ENCODE measurements around the gene FJX1.

FJX1 gene

DNA sequence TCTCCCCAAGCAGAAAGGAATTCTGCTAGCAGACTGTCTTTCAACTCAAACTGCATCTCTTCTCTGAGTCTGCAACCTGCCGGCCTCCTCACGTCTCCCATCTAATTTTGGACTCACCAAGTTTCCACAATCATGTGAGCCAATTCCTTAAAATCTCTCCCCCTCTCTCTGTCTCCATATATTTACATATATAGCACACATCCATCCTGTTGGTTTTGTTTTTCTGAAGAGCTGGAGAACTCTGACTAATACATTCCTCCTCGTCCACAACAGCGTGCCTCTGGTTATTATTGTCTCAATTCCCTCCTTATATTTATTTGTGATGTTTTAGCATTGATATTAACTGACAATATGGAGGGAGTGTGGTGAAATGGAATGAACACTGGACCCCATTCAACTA, 29.6 kb upstream of the FJX1 start:
- Histone ChIP-seq H3K27me3 (ENCODE audit: control insufficient read depth, insufficient read depth, low read length) (no peaks in the 10 kb centered on the region), H3K36me3 (ENCODE audit: insufficient read depth, low read length) (no peaks in the 10 kb centered on the region), H3K4me1 (ENCODE audit: control insufficient read depth, insufficient read depth, low read length) (peaks cover 58% of the 10 kb centered on the region), H3K9me3 (replicated peaks; ENCODE audit: low read length) (no peaks in the 10 kb centered on the region), H3K4me3 (ENCODE audit: low read length) (no peak overlapping the region), H3K4me2 (ENCODE audit: low read length) (peak overlapping the region; percentile 32), H3K9ac (ENCODE audit: low read depth, low read length) (peak overlapping the region; percentile 1)

DNA sequence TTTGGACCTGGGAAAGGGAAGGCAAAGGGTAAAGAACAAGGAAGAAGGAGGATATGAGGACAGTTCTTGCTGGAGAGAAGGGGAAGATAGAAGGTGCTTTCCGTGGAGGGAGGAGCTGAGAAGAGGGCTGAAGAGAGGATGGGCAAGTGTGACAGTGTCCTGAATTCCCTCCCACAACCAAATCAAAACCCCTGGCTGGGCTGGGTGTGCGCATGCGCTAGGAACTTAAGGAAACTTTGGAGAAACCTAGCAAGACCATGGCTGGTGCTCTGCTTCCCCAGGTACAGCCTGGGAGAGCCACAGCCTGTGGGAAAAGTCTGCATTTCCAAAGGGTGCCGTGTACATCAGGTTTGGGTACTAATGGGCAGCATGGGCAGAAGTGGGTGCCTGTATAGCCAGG, 29.0 kb upstream of the FJX1 start:
- H3K36me3 ChIP-seq (ENCODE audit: insufficient read depth, low read length): no peaks in the 10 kb centered on the region
- H3K9ac ChIP-seq (ENCODE audit: low read depth, low read length): no peak overlapping the region
- no peaks in the 10 kb centered on the region for H3K27me3 ChIP-seq (ENCODE audit: control insufficient read depth, insufficient read depth, low read length)
- H3K9me3 ChIP-seq (replicated peaks; ENCODE audit: low read length): no peaks in the 10 kb centered on the region
- H3K4me1 ChIP-seq (ENCODE audit: control insufficient read depth, insufficient read depth, low read length): peaks cover 54% of the 10 kb centered on the region
- no peak overlapping the region for H3K4me3 ChIP-seq (ENCODE audit: low read length)
- H3K4me2 ChIP-seq (ENCODE audit: low read length): peak overlapping the region; percentile 6

DNA sequence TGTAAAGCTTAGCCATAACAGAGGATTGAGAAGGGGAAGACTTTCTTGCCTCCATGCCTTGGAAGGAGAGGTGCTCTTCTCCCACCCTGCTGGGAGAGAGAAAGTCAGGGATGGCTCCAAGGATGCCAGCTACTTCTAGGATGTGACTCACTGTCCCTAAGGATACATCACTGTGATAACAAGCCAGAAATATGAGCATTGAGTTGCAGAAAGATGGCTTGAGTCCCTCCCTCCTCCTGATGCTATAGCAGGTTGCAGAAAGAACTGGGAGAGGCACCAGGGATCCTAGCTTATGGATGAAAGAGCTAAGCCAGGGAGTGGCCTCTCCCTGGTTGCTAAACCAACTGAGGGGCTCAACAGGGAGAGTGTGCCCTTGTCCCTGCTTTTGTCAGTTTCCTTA, 27.8 kb upstream of the FJX1 start:
- no peaks in the 10 kb centered on the region for H3K27me3 ChIP-seq (ENCODE audit: control insufficient read depth, insufficient read depth, low read length)
- no peak overlapping the region for H3K4me3 ChIP-seq (ENCODE audit: low read length)
- H3K4me1 ChIP-seq (ENCODE audit: control insufficient read depth, insufficient read depth, low read length): peaks cover 44% of the 10 kb centered on the region
- H3K9ac ChIP-seq (ENCODE audit: low read depth, low read length): no peak overlapping the region
- H3K9me3 ChIP-seq (replicated peaks; ENCODE audit: low read length): no peaks in the 10 kb centered on the region
- H3K36me3 ChIP-seq (ENCODE audit: insufficient read depth, low read length): no peaks in the 10 kb centered on the region
- no peak overlapping the region for H3K4me2 ChIP-seq (ENCODE audit: low read length)

GRCh38 chr11:35593143-35593542, 25.1 kb upstream of the FJX1 start:
- Histone ChIP-seq H3K4me3 (ENCODE audit: low read length) (no peak overlapping the region), H3K9me3 (replicated peaks; ENCODE audit: low read length) (no peaks in the 10 kb centered on the region), H3K4me2 (ENCODE audit: low read length) (no peak overlapping the region), H3K9ac (ENCODE audit: low read depth, low read length) (no peak overlapping the region), H3K4me1 (ENCODE audit: control insufficient read depth, insufficient read depth, low read length) (peaks cover 35% of the 10 kb centered on the region), H3K36me3 (ENCODE audit: insufficient read depth, low read length) (no peaks in the 10 kb centered on the region), H3K27me3 (ENCODE audit: control insufficient read depth, insufficient read depth, low read length) (no peaks in the 10 kb centered on the region)

DNA sequence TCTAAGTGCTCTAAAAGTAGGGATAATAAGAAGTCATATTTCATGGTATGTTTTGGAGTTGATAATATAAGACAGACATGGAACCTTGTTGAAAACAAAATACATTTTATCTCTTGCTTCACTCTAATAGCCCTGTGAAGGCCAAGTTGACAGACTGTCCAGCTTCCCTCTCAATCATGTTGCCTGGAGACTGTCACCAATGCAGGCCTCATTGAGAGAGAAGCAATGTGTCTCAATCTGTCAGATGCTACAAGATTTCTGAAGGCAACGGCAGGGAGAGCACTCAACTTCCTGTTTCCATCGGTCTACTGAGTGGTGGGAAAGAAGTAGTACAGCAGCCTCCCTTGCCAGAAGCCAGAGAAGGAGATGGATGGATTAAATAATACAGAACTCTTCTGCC, 23.6 kb upstream of the FJX1 start:
- H3K4me3 ChIP-seq (ENCODE audit: low read length): no peak overlapping the region
- no peak overlapping the region for H3K9ac ChIP-seq (ENCODE audit: low read depth, low read length)
- no peaks in the 10 kb centered on the region for H3K9me3 ChIP-seq (replicated peaks; ENCODE audit: low read length)
- no peaks in the 10 kb centered on the region for H3K27me3 ChIP-seq (ENCODE audit: control insufficient read depth, insufficient read depth, low read length)
- H3K4me1 ChIP-seq (ENCODE audit: control insufficient read depth, insufficient read depth, low read length): peaks cover 23% of the 10 kb centered on the region
- H3K4me2 ChIP-seq (ENCODE audit: low read length): no peak overlapping the region
- no peaks in the 10 kb centered on the region for H3K36me3 ChIP-seq (ENCODE audit: insufficient read depth, low read length)

DNA sequence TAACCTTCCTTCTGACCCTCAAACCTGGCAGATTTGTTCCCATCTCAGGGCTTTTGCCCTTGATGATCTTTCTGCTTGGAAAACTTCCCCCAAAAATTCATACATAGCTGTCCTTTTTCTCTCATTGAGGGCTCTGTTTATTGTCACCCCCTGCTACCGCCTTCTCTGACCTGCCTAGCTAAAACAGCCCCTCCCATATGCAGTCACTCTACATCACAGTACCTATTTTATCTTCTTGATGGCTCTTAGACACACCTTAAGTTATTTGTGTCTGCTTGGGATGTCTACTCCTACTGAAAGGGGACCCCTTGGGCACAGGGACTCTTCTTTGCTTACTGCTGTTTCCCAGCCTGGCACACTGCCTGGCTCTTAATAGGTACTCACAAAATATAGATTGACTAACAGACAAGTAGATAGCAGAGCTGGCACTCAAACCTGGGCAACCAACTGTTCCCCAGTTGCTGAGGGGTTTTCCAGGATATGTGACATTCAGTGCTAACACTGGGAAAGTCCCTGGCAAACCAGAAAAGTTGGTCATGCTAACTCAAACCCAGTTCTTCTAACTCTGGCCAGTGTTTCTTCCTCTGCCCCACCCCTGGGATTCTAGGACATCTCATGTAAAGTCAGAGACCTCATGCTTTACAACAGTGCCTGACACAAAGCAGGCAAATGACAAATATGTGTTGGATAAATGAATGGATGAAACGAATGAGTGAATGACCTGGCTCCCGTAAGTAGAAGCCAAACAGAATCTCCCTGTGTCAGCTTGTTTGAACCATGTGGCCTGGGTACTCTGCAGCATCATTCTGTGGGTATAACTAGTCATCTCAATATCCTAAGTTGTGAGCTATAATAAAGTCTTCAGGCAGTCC, 19.8 kb upstream of the FJX1 start:
- no peak overlapping the region for H3K4me3 ChIP-seq (ENCODE audit: low read length)
- peaks cover 8% of the 10 kb centered on the region for H3K4me1 ChIP-seq (ENCODE audit: control insufficient read depth, insufficient read depth, low read length)
- no peak overlapping the region for H3K4me2 ChIP-seq (ENCODE audit: low read length)
- H3K36me3 ChIP-seq (ENCODE audit: insufficient read depth, low read length): no peaks in the 10 kb centered on the region
- H3K9me3 ChIP-seq (replicated peaks; ENCODE audit: low read length): no peaks in the 10 kb centered on the region
- no peak overlapping the region for H3K9ac ChIP-seq (ENCODE audit: low read depth, low read length)
- H3K27me3 ChIP-seq (ENCODE audit: control insufficient read depth, insufficient read depth, low read length): no peaks in the 10 kb centered on the region

DNA sequence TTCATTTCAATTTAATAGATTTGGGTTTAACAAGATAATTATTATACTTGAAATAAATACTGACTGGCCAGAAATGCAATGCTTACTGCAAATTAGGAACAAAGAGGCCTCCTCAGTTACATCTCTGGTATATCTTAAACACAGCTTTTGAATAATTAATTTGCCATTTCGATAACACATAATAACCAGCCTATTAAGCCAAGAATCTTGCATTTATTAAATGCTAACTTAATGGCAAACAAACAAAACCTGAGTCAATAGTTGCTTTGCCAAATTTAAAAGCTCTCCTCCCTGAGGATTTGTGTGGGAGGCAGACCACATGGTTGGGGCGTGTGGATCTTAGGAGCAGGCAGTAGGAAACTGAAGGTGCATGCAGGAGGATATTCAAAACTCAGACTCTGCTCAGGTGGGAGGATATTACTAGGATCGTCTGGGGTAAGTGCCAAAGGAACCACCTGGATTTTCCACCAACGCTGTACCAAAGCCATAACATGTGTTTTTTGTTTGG, 17.9 kb upstream of the FJX1 start:
- Histone ChIP-seq H3K27me3 (ENCODE audit: control insufficient read depth, insufficient read depth, low read length) (no peaks in the 10 kb centered on the region), H3K4me2 (ENCODE audit: low read length) (no peak overlapping the region), H3K36me3 (ENCODE audit: insufficient read depth, low read length) (no peaks in the 10 kb centered on the region), H3K9me3 (replicated peaks; ENCODE audit: low read length) (no peaks in the 10 kb centered on the region), H3K4me3 (ENCODE audit: low read length) (no peak overlapping the region), H3K9ac (ENCODE audit: low read depth, low read length) (no peak overlapping the region), H3K4me1 (ENCODE audit: control insufficient read depth, insufficient read depth, low read length) (peaks cover 7% of the 10 kb centered on the region)

- Histone ChIP-seq H3K4me2 (ENCODE audit: low read length) (no peak overlapping the region), H3K9ac (ENCODE audit: low read depth, low read length) (no peak overlapping the region), H3K4me1 (ENCODE audit: control insufficient read depth, insufficient read depth, low read length) (peaks cover 14% of the 10 kb centered on the region), H3K9me3 (replicated peaks; ENCODE audit: low read length) (no peaks in the 10 kb centered on the region), H3K36me3 (ENCODE audit: insufficient read depth, low read length) (no peaks in the 10 kb centered on the region), H3K4me3 (ENCODE audit: low read length) (no peak overlapping the region), H3K27me3 (ENCODE audit: control insufficient read depth, insufficient read depth, low read length) (no peaks in the 10 kb centered on the region)
These were observed 16.0 kb upstream of the FJX1 start for GRCh38 chr11:35602160-35602793.

GRCh38 chr11:35602979-35603378, 15.3 kb upstream of the FJX1 start:
- Histone ChIP-seq H3K9me3 (replicated peaks; ENCODE audit: low read length) (no peaks in the 10 kb centered on the region), H3K27me3 (ENCODE audit: control insufficient read depth, insufficient read depth, low read length) (no peaks in the 10 kb centered on the region), H3K4me1 (ENCODE audit: control insufficient read depth, insufficient read depth, low read length) (peaks cover 14% of the 10 kb centered on the region), H3K36me3 (ENCODE audit: insufficient read depth, low read length) (no peaks in the 10 kb centered on the region), H3K9ac (ENCODE audit: low read depth, low read length) (no peak overlapping the region), H3K4me3 (ENCODE audit: low read length) (no peak overlapping the region), H3K4me2 (ENCODE audit: low read length) (no peak overlapping the region)

- peak overlapping the region; percentile 1 for H3K4me2 ChIP-seq (ENCODE audit: low read length)
- no peak overlapping the region for H3K4me3 ChIP-seq (ENCODE audit: low read length)
- no peaks in the 10 kb centered on the region for H3K9me3 ChIP-seq (replicated peaks; ENCODE audit: low read length)
- no peak overlapping the region for H3K9ac ChIP-seq (ENCODE audit: low read depth, low read length)
- H3K4me1 ChIP-seq (ENCODE audit: control insufficient read depth, insufficient read depth, low read length): peaks cover 9% of the 10 kb centered on the region
- H3K27me3 ChIP-seq (ENCODE audit: control insufficient read depth, insufficient read depth, low read length): peaks cover 11% of the 10 kb centered on the region
- H3K36me3 ChIP-seq (ENCODE audit: insufficient read depth, low read length): no peaks in the 10 kb centered on the region
These were observed 12.6 kb upstream of the FJX1 start for GRCh38 chr11:35605706-35606105.

DNA sequence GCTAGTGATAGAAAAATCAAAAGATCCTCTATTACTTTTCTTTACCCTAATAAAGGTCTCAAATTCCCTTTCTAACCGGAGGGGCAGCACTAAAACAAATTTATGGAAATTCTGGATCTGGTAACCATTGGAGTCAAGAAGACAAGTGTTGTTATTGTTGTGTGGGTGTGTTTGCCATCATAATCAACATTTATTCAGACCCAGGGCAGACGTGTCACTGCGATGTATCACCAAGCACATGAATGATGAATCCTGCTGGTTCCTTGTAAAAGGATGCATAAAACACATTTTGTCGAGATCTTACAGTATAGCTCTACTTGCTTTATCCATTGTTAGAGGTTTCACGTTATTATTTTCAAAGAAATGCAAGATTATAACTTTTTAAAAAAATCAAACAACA, 12.1 kb upstream of the FJX1 start:
- Histone ChIP-seq H3K4me2 (ENCODE audit: low read length) (peak overlapping the region; percentile 1), H3K9ac (ENCODE audit: low read depth, low read length) (no peak overlapping the region), H3K4me1 (ENCODE audit: control insufficient read depth, insufficient read depth, low read length) (peaks cover 9% of the 10 kb centered on the region), H3K4me3 (ENCODE audit: low read length) (no peak overlapping the region), H3K9me3 (replicated peaks; ENCODE audit: low read length) (no peaks in the 10 kb centered on the region), H3K36me3 (ENCODE audit: insufficient read depth, low read length) (no peaks in the 10 kb centered on the region), H3K27me3 (ENCODE audit: control insufficient read depth, insufficient read depth, low read length) (peaks cover 11% of the 10 kb centered on the region)

Measured in skeletal muscle satellite cell (primary cell).